CD4-positive, alpha-beta T cell (primary cell): ENCODE measurements around the gene CTNNA3. TPM values are rescaled to one million over a fixed set of nuclear protein-coding genes. Genes with fewer than 3 reads are reported as not detected.

ENCODE experiments used
- ATAC-seq: fragments of 200-7000 bp; cut with Tn5 transposase; one replicate; pipeline ENCODE4 v1.10.0; 2022; ENCODE audit warnings: mild to moderate bottlenecking; ENCODE audit not compliant: poor library complexity
- CTCF ChIA-PET: fragments of 350-600 bp; sonication (Branson Sonifier 250); formaldehyde crosslinking; loops from one replicate; lab custom pipeline; 2021; ENCODE audit warnings: antibody characterized with exemption, inconsistent platforms; lab: Charles Lee
- POLR2A ChIA-PET: fragments of 350-600 bp; sonication (Branson Sonifier 250); formaldehyde crosslinking; loops from one replicate; lab custom pipeline; 2021; ENCODE audit warnings: antibody characterized with exemption, inconsistent platforms; lab: Charles Lee
- DNase-seq, 14 experiments: peaks; one replicate each; pipeline ENCODE4 v3.0.0-alpha.2; 2013 to 2020; ENCODE audit warnings: mixed read lengths in 2 of 14
- H3K27ac ChIP-seq, 2 donors: one replicate each; pipeline versions ENCODE4 v1.5.1 to v1.7.0; 2013; ENCODE audit warnings: low read length in 2 of 2, low read depth in 1 of 2, mild to moderate bottlenecking in 1 of 2
- H3K27me3 ChIP-seq, 2 experiments: 1 replicate in 1 of 2; 2 replicates in 1 of 2; pipeline versions ENCODE4 v1.6.1 to v1.7.0; 2013; ENCODE audit warnings: low read length in 2 of 2, control low read depth in 1 of 2, mild to moderate bottlenecking in 1 of 2, moderate library complexity in 1 of 2; ENCODE audit not compliant: insufficient read depth in 2 of 2, control insufficient read depth in 1 of 2
- H3K36me3 ChIP-seq: one replicate; pipeline ENCODE4 v1.6.1; 2013; ENCODE audit warnings: low read length, control low read depth; ENCODE audit not compliant: insufficient read depth
- H3K4me1 ChIP-seq: one replicate; pipeline ENCODE4 v1.6.1; 2013; ENCODE audit warnings: low read length, control low read depth; ENCODE audit not compliant: insufficient read depth
- H3K4me3 ChIP-seq: one replicate; pipeline ENCODE4 v1.5.1; 2013; ENCODE audit warnings: mild to moderate bottlenecking, low read length, moderate library complexity
- H3K9me3 ChIP-seq, 2 experiments: 1 replicate in 1 of 2; 2 replicates in 1 of 2; pipeline versions ENCODE4 v1.6.1 to v1.7.0; 2013; ENCODE audit warnings: low read length in 2 of 2, mild to moderate bottlenecking in 2 of 2, control low read depth in 1 of 2, moderate library complexity in 1 of 2; ENCODE audit not compliant: control insufficient read depth in 1 of 2, insufficient read depth in 1 of 2
- H3K27ac Mint-ChIP-seq: one replicate; pipeline ENCODE4 v1.8.0; 2020; ENCODE audit warnings: mixed read lengths
- H3K27me3 Mint-ChIP-seq: one replicate; pipeline ENCODE4 v1.8.0; 2021; ENCODE audit warnings: mixed read lengths
- H3K36me3 Mint-ChIP-seq: one replicate; pipeline ENCODE4 v1.8.0; 2021; ENCODE audit warnings: low read depth, mixed read lengths
- H3K4me1 Mint-ChIP-seq: one replicate; pipeline ENCODE4 v1.8.0; 2021; ENCODE audit warnings: low read depth, mixed read lengths
- H3K4me3 Mint-ChIP-seq: one replicate; pipeline ENCODE4 v1.8.0; 2020; ENCODE audit warnings: mild to moderate bottlenecking, mixed read lengths
- H3K9me3 Mint-ChIP-seq: one replicate; pipeline ENCODE4 v1.8.0; 2020; ENCODE audit warnings: mixed read lengths
- CTCF ChIP-seq: fragments of 200-600 bp; IDR thresholded peaks from one replicate; pipeline ENCODE4 v1.8.0; 2022; ENCODE audit warnings: antibody characterized with exemption, mild to moderate bottlenecking
- intact Hi-C, 2 experiments: fragments of 100-400 bp; cut with DNase I in 1 of 2; cut with micrococcal nuclease in 1 of 2; formaldehyde crosslinking; loops; one replicate each; pipeline versions ENCODE4 v1.15.1 to v1.9.0; 2023 to 2025; cut with DNase I, micrococcal nuclease
- total RNA-seq, 174 experiments: library from RNA in 2 of 174; stranded (reverse) in 2 of 174; gene quantifications; one replicate each; pipeline ENCODE4 v1.2.3 and lab custom pipeline; 2021 to 2026

CTNNA3 gene
- total RNA-seq, 2 experiments from 2014 or later = 0.80 TPM; not detected in 1

DNA sequence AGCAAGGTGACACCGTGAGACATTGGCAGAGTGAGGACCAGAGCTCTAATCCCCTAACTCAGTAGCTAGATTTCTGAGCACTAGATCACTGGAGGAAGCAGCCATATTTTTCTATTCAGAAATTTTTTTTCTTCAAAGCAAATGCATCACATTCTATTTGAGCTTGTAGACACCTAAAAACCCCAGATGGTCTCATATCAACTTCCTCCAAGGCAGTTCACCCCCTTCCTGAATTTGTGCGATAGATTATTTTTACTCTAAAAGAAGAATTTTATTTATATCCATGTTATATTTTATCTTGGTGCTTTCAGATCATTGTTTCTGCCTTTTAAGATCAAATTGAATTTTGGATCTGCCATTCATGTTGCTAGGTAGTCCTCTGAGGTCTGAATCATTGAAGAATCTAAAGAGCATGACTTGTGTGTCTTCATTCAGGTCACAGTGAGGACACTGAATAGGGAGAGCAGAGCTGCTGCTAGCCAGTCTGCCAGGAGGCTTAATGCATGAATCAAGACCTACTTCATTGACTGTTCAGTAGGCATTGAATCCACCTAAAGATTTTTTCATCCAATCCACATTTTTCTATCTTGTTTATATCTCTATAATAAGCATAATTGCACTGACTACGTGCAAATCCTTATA, 863.1 kb downstream of the CTNNA3 start:
- CTCF ChIA-PET = no interaction called here
- no peaks in the 10 kb centered on the region for H3K27me3 Mint-ChIP-seq

DNA sequence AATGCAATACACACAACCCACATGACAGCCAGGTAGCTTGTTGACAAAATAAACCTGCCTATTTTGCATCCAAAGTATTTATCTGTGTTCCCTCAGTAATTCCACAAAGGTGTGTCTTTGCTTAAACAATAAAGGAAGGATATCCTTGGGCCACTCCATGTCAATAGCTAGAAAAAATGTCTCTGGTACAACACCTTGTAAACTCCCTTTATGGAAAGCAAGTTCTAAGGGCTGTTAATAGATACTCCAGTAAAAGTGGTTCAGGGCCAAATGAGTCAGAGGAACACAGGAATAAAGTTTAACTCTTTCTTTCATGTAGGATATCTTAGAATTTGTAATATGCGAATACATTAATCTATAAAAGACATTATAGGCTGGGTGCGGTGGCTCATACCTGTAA, 867.0 kb downstream of the CTNNA3 start:
- no peaks in the 10 kb centered on the region for H3K4me1 Mint-ChIP-seq
- no peaks in the 10 kb centered on the region for H3K9me3 ChIP-seq
- DNase-seq = no peak
- intact Hi-C loops = no loop called here
- H3K27me3 Mint-ChIP-seq = no peaks in the 10 kb centered on the region
- CTCF ChIA-PET = no interaction called here
- H3K4me3 ChIP-seq = no peak overlapping the region
- POLR2A ChIA-PET = no interaction called here
- no peak for TF ChIP-seq CTCF
- H3K4me1 ChIP-seq = no peaks in the 10 kb centered on the region
- no peak overlapping the region for H3K27ac Mint-ChIP-seq
- H3K27ac ChIP-seq = no peak overlapping the region
- no peaks in the 10 kb centered on the region for H3K9me3 Mint-ChIP-seq
- H3K4me3 Mint-ChIP-seq = no peak overlapping the region
- H3K27me3 ChIP-seq = no peaks in the 10 kb centered on the region
- H3K36me3 Mint-ChIP-seq = no peaks in the 10 kb centered on the region
- no peak for ATAC-seq
- H3K36me3 ChIP-seq = no peaks in the 10 kb centered on the region

More for the DNA sequence above, 863.1 kb downstream of the CTNNA3 start:
- Histone ChIP-seq H3K27ac (no peak overlapping the region), H3K4me1 (no peaks in the 10 kb centered on the region), H3K9me3 (no peaks in the 10 kb centered on the region), H3K4me3 (no peak overlapping the region), H3K27me3 (no peaks in the 10 kb centered on the region), H3K36me3 (no peaks in the 10 kb centered on the region)
- POLR2A ChIA-PET = no interaction called here
- Mint-ChIP-seq H3K4me3 (no peak overlapping the region), H3K9me3 (no peaks in the 10 kb centered on the region), H3K36me3 (no peaks in the 10 kb centered on the region), H3K4me1 (no peaks in the 10 kb centered on the region), H3K27ac (no peak overlapping the region)
- intact Hi-C loops = no loop called here
- DNase-seq (no peak), ATAC-seq (no peak)
- no peak for TF ChIP-seq CTCF

DNA sequence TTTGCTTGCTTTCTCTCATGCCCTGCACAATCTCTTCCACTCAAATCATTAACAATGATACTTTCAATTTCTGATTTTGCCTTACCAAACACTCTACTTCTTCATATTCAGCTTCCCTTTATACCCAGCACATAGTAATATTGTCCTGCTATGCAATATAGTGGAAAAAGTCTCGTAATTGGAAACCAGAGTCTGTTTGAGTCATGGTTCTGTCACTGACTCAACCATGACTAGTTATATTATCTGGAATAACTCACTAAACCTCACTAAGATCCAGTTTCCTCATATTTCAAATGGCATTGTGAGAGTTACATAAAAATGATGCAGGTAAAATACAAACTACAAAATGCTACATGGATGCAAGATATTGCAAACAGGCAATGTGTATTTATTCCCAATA, 868.6 kb downstream of the CTNNA3 start:
- H3K27ac Mint-ChIP-seq = no peak overlapping the region
- H3K4me1 Mint-ChIP-seq = no peaks in the 10 kb centered on the region
- H3K9me3 ChIP-seq = no peaks in the 10 kb centered on the region
- H3K4me3 ChIP-seq = no peak overlapping the region
- no peak overlapping the region for H3K4me3 Mint-ChIP-seq
- no peaks in the 10 kb centered on the region for H3K4me1 ChIP-seq
- no peaks in the 10 kb centered on the region for H3K36me3 Mint-ChIP-seq
- DNase-seq (no peak), ATAC-seq (no peak)
- POLR2A ChIA-PET = no interaction called here
- H3K36me3 ChIP-seq = no peaks in the 10 kb centered on the region
- TF ChIP-seq CTCF = no peak
- no peaks in the 10 kb centered on the region for H3K27me3 Mint-ChIP-seq
- no peaks in the 10 kb centered on the region for H3K27me3 ChIP-seq
- intact Hi-C loops = no loop called here
- no peak overlapping the region for H3K27ac ChIP-seq
- CTCF ChIA-PET = no interaction called here
- no peaks in the 10 kb centered on the region for H3K9me3 Mint-ChIP-seq
